Activated CD8-positive, alpha-beta T cell treated with anti-CD3 and anti-CD28 coated beads for 36 hours (primary cell): Measurements from ENCODE around the gene ST3GAL6. TPM values are rescaled to one million over a fixed set of nuclear protein-coding genes. Genes with fewer than 3 reads are reported as not detected.

Experiments used
- ATAC-seq: fragments of 200-7000 bp; cut with Tn5 transposase; one replicate; pipeline ENCODE4 v1.10.0; 2021; ENCODE audit warnings: mild to moderate bottlenecking, moderate library complexity
- CTCF ChIA-PET: fragments of 350-600 bp; sonication (Branson Sonifier 250); formaldehyde crosslinking; loops from one replicate; lab custom pipeline; 2021; ENCODE audit warnings: antibody characterized with exemption; lab: Charles Lee
- POLR2A ChIA-PET: fragments of 350-600 bp; sonication (Branson Sonifier 250); formaldehyde crosslinking; loops from one replicate; lab custom pipeline; 2021; ENCODE audit warnings: antibody characterized with exemption; lab: Charles Lee
- DNase-seq: peaks from one replicate; pipeline ENCODE4 v3.0.0-alpha.2; 2020
- H3K27ac Mint-ChIP-seq: one replicate; pipeline ENCODE4 v1.8.0; 2021; ENCODE audit warnings: mild to moderate bottlenecking, mixed read lengths
- H3K27me3 Mint-ChIP-seq: one replicate; pipeline ENCODE4 v1.8.0; 2021; ENCODE audit warnings: mixed read lengths
- H3K36me3 Mint-ChIP-seq: one replicate; pipeline ENCODE4 v1.8.0; 2021; ENCODE audit warnings: low read depth, mixed read lengths
- H3K4me1 Mint-ChIP-seq: one replicate; pipeline ENCODE4 v1.8.0; 2021; ENCODE audit warnings: low read depth, mixed read lengths
- H3K4me3 Mint-ChIP-seq: one replicate; pipeline ENCODE4 v1.8.0; 2021; ENCODE audit warnings: mild to moderate bottlenecking, moderate library complexity, mixed read lengths
- H3K9me3 Mint-ChIP-seq: one replicate; pipeline ENCODE4 v1.8.0; 2021; ENCODE audit warnings: mixed read lengths
- CTCF ChIP-seq: fragments of 200-600 bp; IDR thresholded peaks from one replicate; pipeline ENCODE4 v1.8.0; 2022; ENCODE audit warnings: antibody characterized with exemption, mild to moderate bottlenecking
- intact Hi-C: fragments of 100-400 bp; cut with micrococcal nuclease; formaldehyde crosslinking; loops from one replicate; pipeline ENCODE4 v1.10.0; 2022
- total RNA-seq, 2 experiments: library from RNA; stranded (reverse); gene quantifications; one replicate each; pipeline ENCODE4 v1.2.3, GENCODE V29; 2021

The ST3GAL6 gene
- total RNA-seq, 2 experiments from 2014 or later = not detected

GRCh38 chr3:98796334-98796733 lies 33.2 kb downstream of the ST3GAL6 start:
- ChIA-PET POLR2A (no interaction called here), CTCF (no interaction called here)
- no peak overlapping the region for H3K27ac Mint-ChIP-seq
- no peaks in the 10 kb centered on the region for H3K4me1 Mint-ChIP-seq
- H3K9me3 Mint-ChIP-seq = no peaks in the 10 kb centered on the region
- H3K27me3 Mint-ChIP-seq = no peaks in the 10 kb centered on the region
- no peak for TF ChIP-seq CTCF
- ATAC-seq (no peak), DNase-seq (no peak)
- no peak overlapping the region for H3K4me3 Mint-ChIP-seq
- intact Hi-C loops = no loop called here
- no peaks in the 10 kb centered on the region for H3K36me3 Mint-ChIP-seq

DNA sequence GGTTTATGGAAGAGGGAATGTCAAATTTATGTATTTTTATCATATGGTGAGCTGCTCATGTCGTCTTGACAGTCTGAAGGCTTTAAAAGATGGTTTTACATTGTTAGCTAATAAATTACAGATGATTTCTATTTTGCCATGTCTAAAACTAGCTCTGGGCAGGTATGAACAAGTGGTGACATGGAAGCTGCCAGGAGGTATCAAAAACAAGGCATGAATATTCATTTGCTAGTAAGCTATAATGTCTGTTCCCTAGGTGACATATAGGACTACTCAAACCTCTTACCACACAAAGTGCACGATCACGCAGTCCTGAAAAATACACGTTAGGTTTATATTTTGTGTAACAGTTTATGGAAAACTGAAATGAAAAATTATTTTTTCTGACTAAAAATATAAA lies 34.8 kb downstream of the ST3GAL6 start:
- intact Hi-C loops = no loop called here
- Mint-ChIP-seq H3K4me3 (no peak overlapping the region), H3K4me1 (no peaks in the 10 kb centered on the region), H3K27ac (no peak overlapping the region), H3K9me3 (no peaks in the 10 kb centered on the region), H3K36me3 (no peaks in the 10 kb centered on the region), H3K27me3 (no peaks in the 10 kb centered on the region)
- POLR2A ChIA-PET = no interaction called here
- ATAC-seq (no peak), DNase-seq (no peak)
- no peak for TF ChIP-seq CTCF
- CTCF ChIA-PET = interaction anchor here (1.0 to 1.2 kb wide), 2 partner anchors 196 to 469 kb away, joined by 3 to 5 read pairs; no protein-coding TSS in a partner anchor

- H3K27ac Mint-ChIP-seq = no peak overlapping the region
- ATAC-seq (no peak), DNase-seq (no peak)
- H3K27me3 Mint-ChIP-seq = no peaks in the 10 kb centered on the region
- no peaks in the 10 kb centered on the region for H3K9me3 Mint-ChIP-seq
- H3K4me1 Mint-ChIP-seq = no peaks in the 10 kb centered on the region
- no peak overlapping the region for H3K4me3 Mint-ChIP-seq
- ChIA-PET CTCF (interaction anchor here (1.0 to 1.2 kb wide), 2 partner anchors 197 to 470 kb away, joined by 3 to 5 read pairs; no protein-coding TSS in a partner anchor), POLR2A (no interaction called here)
- TF ChIP-seq CTCF = no peak
- intact Hi-C loops = no loop called here
- no peaks in the 10 kb centered on the region for H3K36me3 Mint-ChIP-seq
These were observed 35.7 kb downstream of the ST3GAL6 start for GRCh38 chr3:98798820-98799219.

GRCh38 chr3:98799479-98799878 lies 36.3 kb downstream of the ST3GAL6 start:
- no peak overlapping the region for H3K27ac Mint-ChIP-seq
- ATAC-seq (no peak), DNase-seq (no peak)
- H3K27me3 Mint-ChIP-seq = no peaks in the 10 kb centered on the region
- no peaks in the 10 kb centered on the region for H3K4me1 Mint-ChIP-seq
- POLR2A ChIA-PET = no interaction called here
- no peaks in the 10 kb centered on the region for H3K36me3 Mint-ChIP-seq
- H3K4me3 Mint-ChIP-seq = no peak overlapping the region
- CTCF ChIA-PET = no interaction called here
- TF ChIP-seq CTCF = no peak
- no peaks in the 10 kb centered on the region for H3K9me3 Mint-ChIP-seq
- intact Hi-C loops = no loop called here

- H3K4me1 Mint-ChIP-seq = no peaks in the 10 kb centered on the region
- no peak overlapping the region for H3K27ac Mint-ChIP-seq
- no peak for DNase-seq
- no peak overlapping the region for H3K4me3 Mint-ChIP-seq
- no peaks in the 10 kb centered on the region for H3K36me3 Mint-ChIP-seq
- intact Hi-C loops = no loop called here
- no peaks in the 10 kb centered on the region for H3K27me3 Mint-ChIP-seq
- no peak for TF ChIP-seq CTCF
- ChIA-PET POLR2A (no interaction called here), CTCF (no interaction called here)
- H3K9me3 Mint-ChIP-seq = no peaks in the 10 kb centered on the region
- ATAC-seq = no peak
These were observed 37.3 kb downstream of the ST3GAL6 start for GRCh38 chr3:98800401-98800800.
